Measurements from ENCODE around the gene PDE4D.

The PDE4D gene

DNA sequence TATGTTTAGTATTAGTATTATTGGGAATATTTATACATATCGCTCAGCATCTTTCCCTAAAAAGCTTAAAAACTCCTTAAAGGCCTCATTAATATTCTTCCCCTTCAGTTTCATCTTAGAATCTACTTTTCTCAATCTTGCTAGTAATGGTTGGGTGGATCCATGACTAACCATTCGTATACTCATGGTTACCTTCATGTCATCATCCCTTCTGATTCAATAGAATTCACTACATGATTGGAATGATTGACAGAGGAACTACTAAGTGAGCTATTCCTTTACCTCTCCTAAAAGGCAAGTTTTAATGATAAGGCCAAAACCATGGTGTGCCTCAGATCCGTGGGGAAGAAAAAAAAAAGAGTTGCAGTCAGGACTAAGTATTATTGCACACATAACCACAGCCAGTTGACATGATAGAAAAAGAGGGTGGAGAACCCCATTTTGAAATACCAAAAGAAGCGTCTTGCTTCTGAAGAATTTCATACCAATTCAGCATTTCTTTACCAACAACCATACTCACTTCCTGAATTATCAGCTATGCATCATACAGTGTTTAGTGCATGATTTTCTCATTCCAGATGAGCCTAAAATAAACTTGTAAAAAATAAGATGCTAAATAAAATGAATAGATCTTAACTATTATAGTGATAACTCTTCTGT is 624.6 kb downstream of the PDE4D start:
- no peak for DNase-seq

DNA sequence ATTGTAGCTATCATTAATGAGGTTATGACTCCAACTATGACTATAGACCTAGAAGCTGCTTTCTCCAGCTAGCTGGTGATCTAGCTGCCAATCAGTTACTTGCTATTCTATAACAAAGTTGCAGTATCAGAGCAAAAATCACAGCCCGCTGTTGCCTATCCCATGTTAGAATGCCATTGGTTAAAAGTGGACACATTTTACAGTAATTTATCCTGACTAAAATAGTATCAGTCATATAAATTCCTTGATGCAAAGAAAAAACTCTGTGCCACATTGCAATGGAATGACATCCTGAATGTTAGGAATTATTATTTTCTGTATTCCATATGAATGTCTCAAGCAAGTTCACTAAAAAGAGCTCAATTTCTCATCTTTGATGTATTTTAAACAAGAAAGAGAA is 626.5 kb downstream of the PDE4D start:
- no peak for DNase-seq

DNA sequence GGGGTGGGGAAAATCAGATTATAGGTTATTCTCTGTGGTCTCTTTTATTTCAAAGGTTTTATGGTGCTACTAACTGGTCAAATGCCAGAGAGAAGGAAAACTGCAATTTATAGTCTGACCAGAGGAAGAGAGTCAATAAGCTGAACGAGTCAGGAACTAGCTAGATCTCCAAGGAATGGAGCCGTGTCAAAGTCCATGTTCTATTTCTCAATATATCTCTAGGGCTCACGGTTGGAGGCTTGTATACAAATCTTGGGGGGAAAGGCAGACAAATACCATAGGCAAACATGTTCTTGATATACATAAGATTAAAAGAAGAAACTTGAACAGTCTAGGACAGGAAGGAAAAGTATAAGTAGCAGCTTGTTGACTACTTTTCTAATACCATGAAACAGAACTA is 627.1 kb downstream of the PDE4D start:
- DNase-seq, result no peak

GRCh38 chr5:59264639-59265245 is 628.8 kb downstream of the PDE4D start:
- no peak for DNase-seq

- DNase-seq, result no peak
Measured at GRCh38 chr5:59264013-59264412, 629.5 kb downstream of the PDE4D start.

- no peak for DNase-seq
Measured at GRCh38 chr5:59261969-59262368, 631.6 kb downstream of the PDE4D start.

- DNase-seq, result no peak
Measured at GRCh38 chr5:59260973-59261372, 632.6 kb downstream of the PDE4D start.

DNA sequence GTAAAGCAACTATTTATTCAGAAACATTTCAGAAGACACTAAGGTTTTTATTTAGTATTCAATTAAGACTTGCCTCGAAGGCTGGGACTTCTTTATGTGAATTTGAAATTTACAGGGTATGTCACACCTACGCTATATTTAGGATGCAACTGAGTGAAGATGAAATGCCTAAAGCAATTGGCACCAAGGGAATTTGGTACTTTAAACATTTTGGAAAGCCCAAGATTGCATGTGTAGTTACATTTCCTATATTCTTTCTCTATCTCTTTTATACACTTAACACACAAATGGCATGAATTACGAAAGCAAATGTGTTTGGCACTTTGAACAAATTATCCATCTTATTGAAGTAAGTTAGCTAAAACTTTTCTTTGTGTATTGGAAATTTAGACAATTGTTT is 633.3 kb downstream of the PDE4D start:
- DNase-seq, result no peak

GRCh38 chr5:59259237-59259636 is 634.3 kb downstream of the PDE4D start:
- DNase-seq, result no peak

DNA sequence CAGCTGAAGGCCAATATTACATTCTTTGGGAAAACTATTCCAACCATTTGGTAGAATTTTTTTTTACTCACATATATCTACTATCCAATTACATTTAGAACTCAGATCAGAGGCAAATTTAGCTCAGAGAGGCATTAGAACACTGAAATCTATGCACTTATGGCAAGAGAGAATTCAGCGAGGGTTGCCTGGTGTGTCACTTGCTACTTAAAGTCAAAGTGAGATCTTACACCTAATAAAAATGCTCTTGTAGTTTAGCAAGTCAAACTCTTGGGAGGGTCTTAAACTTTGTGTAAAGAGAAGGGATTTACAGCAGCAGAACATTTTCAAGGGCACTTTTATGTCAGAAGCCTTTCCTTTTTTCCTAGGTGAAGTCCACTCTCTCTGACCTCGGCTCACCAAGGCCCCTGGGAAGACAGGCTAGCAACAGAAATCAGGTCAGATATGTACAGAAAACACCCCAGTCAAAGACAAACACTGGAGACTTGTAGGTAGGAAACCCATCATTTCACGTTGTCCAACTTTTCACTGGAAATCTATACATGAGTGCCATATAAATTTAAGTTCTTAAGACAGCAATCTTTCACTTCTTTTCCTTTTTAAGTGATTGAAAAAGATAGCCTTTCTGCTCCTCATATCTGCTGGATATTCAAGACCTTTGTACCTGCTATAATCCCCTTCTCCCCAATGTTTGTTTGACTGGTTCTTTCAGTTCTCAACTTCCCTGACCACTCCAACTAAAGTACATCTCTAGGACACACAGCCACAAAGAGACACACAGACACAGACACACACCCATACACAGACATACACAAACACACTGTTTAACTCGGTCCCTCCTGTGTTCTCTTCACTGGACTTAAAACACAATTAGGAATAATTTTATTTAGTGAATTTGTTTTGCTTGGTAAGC is 635.8 kb downstream of the PDE4D start:
- no peak for DNase-seq

DNA sequence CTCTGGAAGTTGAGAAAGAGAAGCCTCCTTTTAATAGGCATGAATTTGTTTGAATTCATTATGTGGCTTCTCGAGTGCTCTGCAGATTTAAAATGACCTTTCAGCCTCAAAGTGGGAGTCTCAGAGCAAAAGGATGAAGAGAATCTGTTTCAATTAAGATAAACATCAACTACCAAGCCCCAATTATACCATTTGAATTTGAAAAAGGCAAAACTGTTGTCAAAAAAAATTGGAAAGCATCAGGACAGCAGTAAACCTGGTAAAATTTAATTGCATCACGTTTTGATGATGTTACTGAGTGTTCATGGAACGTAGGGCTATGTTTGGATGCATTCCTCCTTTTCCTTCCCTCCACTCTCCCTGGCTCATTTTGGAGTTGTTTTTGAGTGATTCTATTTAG is 637.2 kb downstream of the PDE4D start:
- no peak for DNase-seq

DNA sequence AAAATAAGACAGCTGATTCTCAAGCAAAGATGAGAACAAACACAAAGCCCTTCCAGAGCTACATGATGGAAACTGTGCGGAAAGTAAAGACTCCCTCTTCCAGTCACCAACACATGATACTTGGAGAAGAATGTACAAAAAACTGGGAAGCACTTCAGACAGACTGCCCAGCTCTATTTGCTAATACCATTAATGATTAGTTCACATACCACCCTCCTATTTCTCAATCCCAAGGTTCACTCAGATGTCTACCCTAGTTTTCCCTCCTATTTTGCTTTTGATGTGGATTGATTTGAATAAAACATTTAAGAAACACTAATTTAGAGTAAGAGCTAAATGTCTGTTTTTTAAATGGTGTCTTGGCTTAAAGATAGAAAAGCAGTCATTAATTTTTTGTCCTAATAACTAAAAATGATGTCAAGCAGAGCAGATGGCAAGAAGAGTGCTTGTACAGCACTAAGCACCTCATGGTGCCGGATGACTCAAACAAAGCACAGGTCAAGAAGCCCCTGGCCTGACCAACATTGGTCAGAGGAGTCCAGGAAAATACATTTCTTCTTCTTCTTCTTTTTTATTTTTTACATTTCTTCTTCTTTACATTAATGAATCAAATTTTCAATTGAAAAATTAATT is 639.4 kb downstream of the PDE4D start:
- DNase-seq, result no peak

GRCh38 chr5:59253625-59254024 is 639.9 kb downstream of the PDE4D start:
- DNase-seq, result no peak

DNA sequence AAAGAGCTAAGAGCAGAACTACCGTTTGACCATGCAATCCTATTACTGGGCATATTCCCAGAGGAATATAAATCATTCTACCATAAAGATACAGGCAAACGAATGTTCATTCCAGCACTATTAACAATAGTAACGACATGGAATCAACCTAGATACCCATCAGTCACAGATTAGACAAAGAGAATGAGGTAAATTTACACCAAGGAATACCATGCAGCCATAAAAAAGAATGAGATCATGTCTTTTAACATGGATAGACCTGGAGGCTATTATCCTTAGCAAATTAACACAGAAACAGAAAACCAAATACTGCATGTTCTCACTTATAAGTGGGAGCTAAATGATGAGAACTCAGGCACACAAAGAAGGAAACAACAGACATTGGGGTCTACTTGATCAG is 641.9 kb downstream of the PDE4D start:
- DNase-seq, result no peak

- DNase-seq, result no peak
Measured at GRCh38 chr5:59249726-59250125, 643.8 kb downstream of the PDE4D start.

DNA sequence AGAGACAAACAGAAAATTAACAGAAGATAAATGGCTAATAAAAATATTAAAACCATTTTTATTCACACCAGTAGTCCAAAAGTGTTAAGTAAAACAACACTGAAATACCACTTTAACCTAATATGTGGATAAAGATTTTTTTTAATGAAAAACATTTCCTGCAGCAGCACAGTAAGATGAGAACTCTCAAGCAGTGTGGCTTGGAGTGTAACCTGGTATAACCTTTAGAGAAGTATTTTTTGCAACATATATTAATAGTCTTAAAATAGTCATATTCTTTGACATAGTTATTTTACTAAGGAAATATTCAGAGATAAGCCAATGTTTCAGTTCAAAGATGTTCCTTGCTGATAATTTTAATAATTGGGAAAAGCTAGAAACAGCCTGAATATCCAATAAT is 644.4 kb downstream of the PDE4D start:
- DNase-seq, result no peak

GRCh38 chr5:59246882-59247281 is 646.6 kb downstream of the PDE4D start:
- no peak for DNase-seq

GRCh38 chr5:59246145-59246869 is 647.2 kb downstream of the PDE4D start:
- no peak for DNase-seq

DNA sequence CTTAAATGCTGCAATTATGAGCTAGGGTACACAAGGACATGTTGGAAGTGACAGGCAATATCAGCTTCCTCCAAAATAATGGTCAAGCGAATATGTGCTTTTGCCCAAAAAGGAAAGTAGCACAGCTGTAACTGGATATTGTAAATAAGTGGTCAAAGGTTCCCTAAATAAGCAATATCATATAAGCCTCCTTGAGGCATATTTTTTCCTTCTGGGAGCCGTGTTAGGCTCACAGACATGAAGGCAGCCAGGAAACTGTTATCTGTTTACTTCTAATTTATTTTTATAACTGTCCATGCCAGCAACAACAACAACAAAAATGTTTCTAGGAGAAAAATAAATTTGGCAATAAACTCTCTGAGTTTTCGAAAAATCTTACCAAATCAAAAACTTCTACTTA is 648.3 kb downstream of the PDE4D start:
- no peak for DNase-seq

DNA sequence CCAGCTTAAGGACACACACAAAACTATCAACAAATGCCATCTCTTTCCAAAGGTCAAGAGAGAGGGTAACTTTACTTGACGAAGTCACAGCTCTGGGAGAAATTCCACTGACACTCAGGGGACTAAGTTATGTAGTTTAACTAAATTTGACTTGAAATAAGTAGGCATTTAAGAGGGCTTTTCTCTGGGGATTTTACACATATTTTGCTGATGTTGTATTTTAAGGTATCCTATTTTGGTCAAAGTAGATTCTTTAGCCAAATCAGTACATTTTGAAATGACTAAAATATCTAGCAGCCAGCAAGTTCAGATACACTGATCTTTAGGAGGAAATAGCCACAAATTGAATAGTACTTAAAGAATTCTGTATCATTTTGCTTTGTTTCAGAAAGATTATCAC is 652.0 kb downstream of the PDE4D start:
- DNase-seq, result no peak

GRCh38 chr5:59241119-59241518 is 652.4 kb downstream of the PDE4D start:
- no peak for DNase-seq

GRCh38 chr5:59238126-59238902 is 655.2 kb downstream of the PDE4D start:
- no peak for DNase-seq

Measured in activated gamma-delta T cell treated with Interleukin-2 at 50 U/mL for 16 hours (primary cell).